Subcutaneous adipose tissue (tissue), 4 donors: ENCODE results near the gene PPP1R7. TPM values are rescaled to one million over a fixed set of nuclear protein-coding genes. Genes with fewer than 3 reads are reported as not detected.

Experiments
- CTCF ChIP-seq: fragments of 450-650 bp; IDR thresholded peaks from one replicate; pipeline ENCODE4 v1.5.1; 2016; ENCODE audit warnings: low read depth, mild to moderate bottlenecking, control low read depth, antibody characterized with exemption, moderate library complexity
- total RNA-seq, 4 donors: library from RNA; depleted of rRNA; stranded (reverse); fragments of >200 nt; gene quantifications; one replicate each; pipeline ENCODE4 v1.1.0, GENCODE V29; 2016

PPP1R7 gene
- total RNA-seq, 4 donors from 2014 or later = 38.8 to 48.1 (median 40.3) TPM

DNA sequence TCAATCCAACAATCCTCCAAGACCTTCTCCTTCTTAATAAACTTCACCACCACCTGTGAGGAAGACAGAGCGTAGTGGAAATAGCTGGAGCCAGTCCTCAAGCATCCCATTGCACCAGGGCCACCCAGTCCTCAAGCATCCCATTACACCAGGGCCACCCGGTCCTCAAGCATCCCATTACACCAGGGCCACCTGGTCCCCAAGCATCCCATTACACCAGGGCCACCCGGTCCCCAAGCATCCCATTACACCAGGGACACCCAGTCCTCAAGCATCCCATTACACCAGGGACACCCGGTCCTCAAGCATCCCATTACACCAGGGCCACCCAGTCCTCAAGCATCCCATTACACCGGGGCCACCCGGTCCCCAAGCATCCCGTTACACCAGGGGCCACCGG lies 34.9 kb upstream of the PPP1R7 start:
- no peak for TF ChIP-seq CTCF

DNA sequence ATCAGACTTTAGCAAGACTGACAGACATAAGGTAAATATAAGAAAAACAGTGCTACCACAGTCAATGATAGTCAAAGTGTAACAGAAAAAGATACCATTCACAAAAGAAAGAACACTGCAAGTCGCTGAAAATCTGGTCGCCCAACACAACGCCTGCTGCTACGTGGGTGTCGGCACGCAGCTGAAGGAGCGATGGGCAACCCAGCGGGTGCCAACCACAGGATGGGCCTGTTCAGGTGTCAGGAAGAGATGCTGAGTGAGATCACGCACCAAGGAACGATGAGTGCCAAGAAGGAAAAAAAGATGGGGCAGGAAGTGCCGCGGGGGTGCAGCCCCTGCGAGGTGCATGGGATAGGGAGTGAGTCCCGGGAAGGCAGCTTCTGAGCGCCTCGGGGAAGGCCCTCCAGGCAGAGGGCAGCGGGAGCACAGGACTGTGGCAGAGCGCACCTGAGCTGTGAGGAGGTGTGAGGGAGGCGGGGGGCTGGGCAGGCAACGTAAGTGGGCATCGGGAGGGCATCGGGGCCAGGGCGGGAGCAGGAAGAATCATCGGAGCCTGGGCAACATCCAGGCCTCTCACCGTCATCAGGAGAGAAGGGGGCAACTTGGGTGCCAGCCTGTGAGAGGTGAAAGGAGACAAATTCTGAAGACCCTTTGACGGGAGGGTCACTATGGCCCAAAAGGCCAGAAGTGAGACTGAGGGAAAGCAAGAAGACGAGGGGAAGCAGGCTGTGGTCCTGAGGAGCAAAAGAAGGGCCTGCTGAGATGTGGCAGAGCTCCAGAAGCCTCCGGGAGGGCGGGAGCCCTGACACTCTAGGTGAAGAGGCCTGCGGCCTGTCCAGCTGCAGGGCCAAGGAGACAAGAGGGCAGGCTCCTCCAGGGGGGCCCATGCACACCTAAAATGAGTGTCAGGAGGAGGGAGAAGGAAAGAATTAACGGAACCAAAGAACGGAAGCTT lies 33.4 kb upstream of the PPP1R7 start:
- TF ChIP-seq CTCF = no peak

DNA sequence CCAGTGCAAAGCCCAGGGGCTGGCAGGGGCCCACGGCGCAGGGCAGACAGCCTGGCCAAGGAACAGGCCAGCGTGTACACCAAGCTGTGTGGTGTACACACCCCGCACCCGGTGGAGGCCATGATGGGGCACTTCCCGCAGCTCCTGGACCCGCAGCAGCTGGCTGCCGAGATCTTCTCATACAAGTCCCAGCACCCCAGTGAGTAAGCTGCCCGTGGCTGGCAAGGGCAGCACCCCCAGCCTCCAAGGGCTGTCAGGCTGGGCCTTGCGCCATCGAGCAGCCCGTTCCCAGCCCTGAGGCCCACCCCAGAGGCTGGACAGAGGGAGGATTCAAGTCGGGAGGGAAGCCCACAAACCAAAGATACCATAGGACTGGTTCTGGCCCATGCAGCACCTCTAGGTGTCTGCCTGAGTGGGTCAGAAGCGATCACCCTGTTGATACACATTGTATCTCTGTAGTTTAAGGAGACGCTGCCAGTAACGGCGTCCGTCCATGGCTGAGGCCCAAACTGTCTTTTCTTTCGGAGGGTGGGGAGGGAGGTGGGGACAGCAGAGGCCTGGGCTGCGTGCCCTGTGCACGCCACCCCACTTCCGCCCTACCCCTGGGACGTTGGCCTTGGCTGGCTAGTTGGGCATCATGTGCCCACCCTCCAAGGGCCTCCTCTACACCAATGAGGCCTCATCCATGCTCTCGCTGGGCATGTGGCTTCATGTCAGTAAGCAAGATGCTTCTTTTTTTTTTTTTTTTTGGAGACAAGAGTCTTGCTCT lies 31.3 kb upstream of the PPP1R7 start:
- TF ChIP-seq CTCF = no peak

- no peak for TF ChIP-seq CTCF
These were observed 29.8 kb upstream of the PPP1R7 start for GRCh38 chr2:241120440-241120839.

GRCh38 chr2:241121008-241121407 lies 29.3 kb upstream of the PPP1R7 start:
- no peak for TF ChIP-seq CTCF

DNA sequence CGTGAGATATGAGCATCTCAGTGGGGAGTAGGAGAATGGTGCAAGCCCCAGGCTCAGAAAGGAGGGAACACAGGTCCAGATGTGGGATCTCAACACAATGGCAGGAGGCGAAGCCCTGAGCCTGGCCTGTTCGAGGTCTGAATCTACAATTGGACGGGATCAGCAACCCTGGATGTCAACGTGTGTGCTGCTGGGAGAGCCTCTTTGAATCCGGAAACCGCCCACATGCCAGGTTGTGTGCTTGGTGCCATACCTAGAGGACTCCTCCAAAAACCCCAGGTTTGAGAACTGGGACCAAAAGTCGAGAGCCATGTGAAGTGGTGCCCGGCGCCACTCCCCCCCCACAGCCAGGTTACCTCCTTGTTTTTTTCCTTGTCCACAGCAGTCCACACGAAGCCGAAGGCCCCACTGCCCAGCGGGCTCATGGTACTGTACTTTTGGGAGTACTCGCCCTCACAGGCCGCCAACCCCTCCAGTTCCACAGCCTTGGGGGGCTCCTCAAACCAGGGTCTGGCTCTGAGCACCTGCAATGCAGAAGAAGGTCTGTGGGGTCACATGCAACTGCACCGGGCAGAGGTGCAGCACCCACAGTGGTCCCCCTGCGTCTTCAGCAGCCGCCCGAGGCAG lies 27.8 kb upstream of the PPP1R7 start:
- no peak for TF ChIP-seq CTCF
